ENCODE data around the gene STAT5B. TPM values are rescaled to one million over a fixed set of nuclear protein-coding genes. Genes with fewer than 3 reads are reported as not detected.
A peak's percentile ranks its signal among the peaks of the same experiment; 100 is the strongest.

The STAT5B gene
- total and polyA plus RNA-seq, 2 of the 13 experiments (the other 11 are each of a cell fraction or from before 2014, with no cell fraction given) = 21.0 to 42.8 TPM

DNA sequence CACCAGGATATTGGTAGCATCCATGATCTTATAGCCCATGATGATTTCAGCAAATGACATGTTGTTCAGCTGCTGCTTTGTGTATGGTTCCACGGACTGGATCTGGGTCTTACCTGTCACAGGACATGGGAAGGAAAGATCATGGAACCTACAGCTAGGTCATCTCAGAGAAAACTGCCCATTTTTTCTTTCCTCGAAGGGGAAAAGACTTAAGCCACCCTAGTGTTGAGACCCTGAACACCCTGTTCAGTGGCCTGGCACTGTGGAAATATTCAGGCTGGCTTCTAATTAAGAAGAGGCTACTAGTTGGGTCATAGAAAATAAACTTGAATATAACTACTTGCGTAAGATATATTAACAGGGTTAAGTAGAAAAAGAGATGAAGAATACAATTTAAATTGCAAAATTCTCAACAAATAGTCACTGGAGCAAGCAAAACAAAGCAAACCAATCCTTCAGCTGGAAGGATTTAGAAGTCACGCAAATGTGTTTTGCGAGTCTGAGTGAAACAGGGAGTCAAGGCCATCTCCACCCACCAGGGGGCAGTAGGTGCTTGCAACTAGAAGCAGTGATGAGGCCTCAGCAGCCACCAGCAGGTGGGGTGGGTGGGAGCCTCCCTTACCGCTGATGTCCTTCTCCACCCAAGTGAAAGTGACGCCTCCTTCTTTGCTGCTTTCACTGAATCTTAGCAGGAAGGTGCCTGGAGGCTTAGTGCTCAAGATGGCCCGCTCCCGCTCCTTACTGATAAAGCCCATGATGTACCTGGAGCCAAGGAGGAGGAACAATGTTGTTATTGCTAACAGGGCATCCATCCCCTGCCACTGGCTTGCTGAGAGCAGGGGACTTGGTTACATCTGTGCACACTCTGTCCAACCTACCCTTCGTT lies 46.4 kb upstream of the STAT5B start (continued):
- TF ChIP-seq, protein P1, sequence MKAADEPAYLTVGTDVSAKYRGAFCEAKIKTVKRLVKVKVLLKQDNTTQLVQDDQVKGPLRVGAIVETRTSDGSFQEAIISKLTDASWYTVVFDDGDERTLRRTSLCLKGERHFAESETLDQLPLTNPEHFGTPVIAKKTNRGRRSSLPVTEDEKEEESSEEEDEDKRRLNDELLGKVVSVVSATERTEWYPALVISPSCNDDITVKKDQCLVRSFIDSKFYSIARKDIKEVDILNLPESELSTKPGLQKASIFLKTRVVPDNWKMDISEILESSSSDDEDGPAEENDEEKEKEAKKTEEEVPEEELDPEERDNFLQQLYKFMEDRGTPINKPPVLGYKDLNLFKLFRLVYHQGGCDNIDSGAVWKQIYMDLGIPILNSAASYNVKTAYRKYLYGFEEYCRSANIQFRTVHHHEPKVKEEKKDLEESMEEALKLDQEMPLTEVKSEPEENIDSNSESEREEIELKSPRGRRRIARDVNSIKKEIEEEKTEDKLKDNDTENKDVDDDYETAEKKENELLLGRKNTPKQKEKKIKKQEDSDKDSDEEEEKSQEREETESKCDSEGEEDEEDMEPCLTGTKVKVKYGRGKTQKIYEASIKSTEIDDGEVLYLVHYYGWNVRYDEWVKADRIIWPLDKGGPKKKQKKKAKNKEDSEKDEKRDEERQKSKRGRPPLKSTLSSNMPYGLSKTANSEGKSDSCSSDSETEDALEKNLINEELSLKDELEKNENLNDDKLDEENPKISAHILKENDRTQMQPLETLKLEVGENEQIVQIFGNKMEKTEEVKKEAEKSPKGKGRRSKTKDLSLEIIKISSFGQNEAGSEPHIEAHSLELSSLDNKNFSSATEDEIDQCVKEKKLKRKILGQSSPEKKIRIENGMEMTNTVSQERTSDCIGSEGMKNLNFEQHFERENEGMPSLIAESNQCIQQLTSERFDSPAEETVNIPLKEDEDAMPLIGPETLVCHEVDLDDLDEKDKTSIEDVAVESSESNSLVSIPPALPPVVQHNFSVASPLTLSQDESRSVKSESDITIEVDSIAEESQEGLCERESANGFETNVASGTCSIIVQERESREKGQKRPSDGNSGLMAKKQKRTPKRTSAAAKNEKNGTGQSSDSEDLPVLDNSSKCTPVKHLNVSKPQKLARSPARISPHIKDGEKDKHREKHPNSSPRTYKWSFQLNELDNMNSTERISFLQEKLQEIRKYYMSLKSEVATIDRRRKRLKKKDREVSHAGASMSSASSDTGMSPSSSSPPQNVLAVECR (CRISPR knock-in tag; IDR thresholded peaks at IDR 0.05; ENCODE audit: borderline replicate concordance) = peak; percentile 25; the same call in 1 of the 2 replicates
- TF ChIP-seq, protein P2, sequence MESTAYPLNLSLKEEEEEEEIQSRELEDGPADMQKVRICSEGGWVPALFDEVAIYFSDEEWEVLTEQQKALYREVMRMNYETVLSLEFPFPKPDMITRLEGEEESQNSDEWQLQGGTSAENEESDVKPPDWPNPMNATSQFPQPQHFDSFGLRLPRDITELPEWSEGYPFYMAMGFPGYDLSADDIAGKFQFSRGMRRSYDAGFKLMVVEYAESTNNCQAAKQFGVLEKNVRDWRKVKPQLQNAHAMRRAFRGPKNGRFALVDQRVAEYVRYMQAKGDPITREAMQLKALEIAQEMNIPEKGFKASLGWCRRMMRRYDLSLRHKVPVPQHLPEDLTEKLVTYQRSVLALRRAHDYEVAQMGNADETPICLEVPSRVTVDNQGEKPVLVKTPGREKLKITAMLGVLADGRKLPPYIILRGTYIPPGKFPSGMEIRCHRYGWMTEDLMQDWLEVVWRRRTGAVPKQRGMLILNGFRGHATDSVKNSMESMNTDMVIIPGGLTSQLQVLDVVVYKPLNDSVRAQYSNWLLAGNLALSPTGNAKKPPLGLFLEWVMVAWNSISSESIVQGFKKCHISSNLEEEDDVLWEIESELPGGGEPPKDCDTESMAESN (CRISPR knock-in tag; conservative IDR thresholded peaks at IDR 0.05) = 0 out of 2 replicates have a peak, but pooled peaks have one; percentile 43
- TF ChIP-seq ZNF792 (CRISPR knock-in tag; IDR thresholded peaks at IDR 0.05) (0 out of 2 replicates have a peak, but pooled peaks have one; percentile 61), HDAC2 (CRISPR knock-in tag; IDR thresholded peaks at IDR 0.05) (peak; percentile 74; the same call in 1 of the 2 replicates), STAG1 (CRISPR knock-in tag; IDR thresholded peaks at IDR 0.05) (peak; percentile 100), FOSL2 (CRISPR knock-in tag; IDR thresholded peaks at IDR 0.05) (peak; percentile 63; the same call in 1 of the 2 replicates), POLR2G (IDR thresholded peaks at IDR 0.05; ENCODE audit: low read depth, low read length) (peak; percentile 29; the same call in 1 of the 2 replicates), ZNF296 (CRISPR knock-in tag; conservative IDR thresholded peaks at IDR 0.05) (no peak), RXRB (CRISPR knock-in tag; IDR thresholded peaks at IDR 0.05; ENCODE audit: borderline replicate concordance) (peak; percentile 75)
- TF ChIP-seq, protein P3, sequence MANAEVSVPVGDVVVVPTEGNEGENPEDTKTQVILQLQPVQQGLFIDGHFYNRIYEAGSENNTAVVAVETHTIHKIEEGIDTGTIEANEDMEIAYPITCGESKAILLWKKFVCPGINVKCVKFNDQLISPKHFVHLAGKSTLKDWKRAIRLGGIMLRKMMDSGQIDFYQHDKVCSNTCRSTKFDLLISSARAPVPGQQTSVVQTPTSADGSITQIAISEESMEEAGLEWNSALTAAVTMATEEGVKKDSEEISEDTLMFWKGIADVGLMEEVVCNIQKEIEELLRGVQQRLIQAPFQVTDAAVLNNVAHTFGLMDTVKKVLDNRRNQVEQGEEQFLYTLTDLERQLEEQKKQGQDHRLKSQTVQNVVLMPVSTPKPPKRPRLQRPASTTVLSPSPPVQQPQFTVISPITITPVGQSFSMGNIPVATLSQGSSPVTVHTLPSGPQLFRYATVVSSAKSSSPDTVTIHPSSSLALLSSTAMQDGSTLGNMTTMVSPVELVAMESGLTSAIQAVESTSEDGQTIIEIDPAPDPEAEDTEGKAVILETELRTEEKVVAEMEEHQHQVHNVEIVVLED (CRISPR knock-in tag; IDR thresholded peaks at IDR 0.05; ENCODE audit: borderline replicate concordance) = peak; percentile 40; the same call in 1 of the 2 replicates
- TF ChIP-seq, protein P4, sequence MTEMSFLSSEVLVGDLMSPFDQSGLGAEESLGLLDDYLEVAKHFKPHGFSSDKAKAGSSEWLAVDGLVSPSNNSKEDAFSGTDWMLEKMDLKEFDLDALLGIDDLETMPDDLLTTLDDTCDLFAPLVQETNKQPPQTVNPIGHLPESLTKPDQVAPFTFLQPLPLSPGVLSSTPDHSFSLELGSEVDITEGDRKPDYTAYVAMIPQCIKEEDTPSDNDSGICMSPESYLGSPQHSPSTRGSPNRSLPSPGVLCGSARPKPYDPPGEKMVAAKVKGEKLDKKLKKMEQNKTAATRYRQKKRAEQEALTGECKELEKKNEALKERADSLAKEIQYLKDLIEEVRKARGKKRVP (CRISPR knock-in tag; IDR thresholded peaks at IDR 0.05) = peak in 1 of 2 experiments; percentile 28; a peak in 1 of 4 replicates
- TF ChIP-seq, protein P5, sequence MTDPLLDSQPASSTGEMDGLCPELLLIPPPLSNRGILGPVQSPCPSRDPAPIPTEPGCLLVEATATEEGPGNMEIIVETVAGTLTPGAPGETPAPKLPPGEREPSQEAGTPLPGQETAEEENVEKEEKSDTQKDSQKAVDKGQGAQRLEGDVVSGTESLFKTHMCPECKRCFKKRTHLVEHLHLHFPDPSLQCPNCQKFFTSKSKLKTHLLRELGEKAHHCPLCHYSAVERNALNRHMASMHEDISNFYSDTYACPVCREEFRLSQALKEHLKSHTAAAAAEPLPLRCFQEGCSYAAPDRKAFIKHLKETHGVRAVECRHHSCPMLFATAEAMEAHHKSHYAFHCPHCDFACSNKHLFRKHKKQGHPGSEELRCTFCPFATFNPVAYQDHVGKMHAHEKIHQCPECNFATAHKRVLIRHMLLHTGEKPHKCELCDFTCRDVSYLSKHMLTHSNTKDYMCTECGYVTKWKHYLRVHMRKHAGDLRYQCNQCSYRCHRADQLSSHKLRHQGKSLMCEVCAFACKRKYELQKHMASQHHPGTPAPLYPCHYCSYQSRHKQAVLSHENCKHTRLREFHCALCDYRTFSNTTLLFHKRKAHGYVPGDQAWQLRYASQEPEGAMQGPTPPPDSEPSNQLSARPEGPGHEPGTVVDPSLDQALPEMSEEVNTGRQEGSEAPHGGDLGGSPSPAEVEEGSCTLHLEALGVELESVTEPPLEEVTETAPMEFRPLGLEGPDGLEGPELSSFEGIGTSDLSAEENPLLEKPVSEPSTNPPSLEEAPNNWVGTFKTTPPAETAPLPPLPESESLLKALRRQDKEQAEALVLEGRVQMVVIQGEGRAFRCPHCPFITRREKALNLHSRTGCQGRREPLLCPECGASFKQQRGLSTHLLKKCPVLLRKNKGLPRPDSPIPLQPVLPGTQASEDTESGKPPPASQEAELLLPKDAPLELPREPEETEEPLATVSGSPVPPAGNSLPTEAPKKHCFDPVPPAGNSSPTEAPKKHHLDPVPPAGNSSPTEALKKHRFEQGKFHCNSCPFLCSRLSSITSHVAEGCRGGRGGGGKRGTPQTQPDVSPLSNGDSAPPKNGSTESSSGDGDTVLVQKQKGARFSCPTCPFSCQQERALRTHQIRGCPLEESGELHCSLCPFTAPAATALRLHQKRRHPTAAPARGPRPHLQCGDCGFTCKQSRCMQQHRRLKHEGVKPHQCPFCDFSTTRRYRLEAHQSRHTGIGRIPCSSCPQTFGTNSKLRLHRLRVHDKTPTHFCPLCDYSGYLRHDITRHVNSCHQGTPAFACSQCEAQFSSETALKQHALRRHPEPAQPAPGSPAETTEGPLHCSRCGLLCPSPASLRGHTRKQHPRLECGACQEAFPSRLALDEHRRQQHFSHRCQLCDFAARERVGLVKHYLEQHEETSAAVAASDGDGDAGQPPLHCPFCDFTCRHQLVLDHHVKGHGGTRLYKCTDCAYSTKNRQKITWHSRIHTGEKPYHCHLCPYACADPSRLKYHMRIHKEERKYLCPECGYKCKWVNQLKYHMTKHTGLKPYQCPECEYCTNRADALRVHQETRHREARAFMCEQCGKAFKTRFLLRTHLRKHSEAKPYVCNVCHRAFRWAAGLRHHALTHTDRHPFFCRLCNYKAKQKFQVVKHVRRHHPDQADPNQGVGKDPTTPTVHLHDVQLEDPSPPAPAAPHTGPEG (CRISPR knock-in tag; IDR thresholded peaks at IDR 0.05) = 0 out of 2 replicates have a peak, but pooled peaks have one; percentile 21
